NCI-H524 treated with DMSO at 0.1 percent for 48 hours (cell line): Measurements from ENCODE around the gene USP14.
A peak's percentile ranks its signal among the peaks of the same experiment; 100 is the strongest.

ENCODE experiments used
- DNase-seq: peaks from one replicate; lab custom pipeline; 2025; lab: John Stamatoyannopoulos, UW

Gene USP14

GRCh38 chr18:227902-228301 lies 69.5 kb downstream of the USP14 start:
- no peak for DNase-seq

- no peak for DNase-seq
Observed at GRCh38 chr18:228586-228985, 70.2 kb downstream of the USP14 start.

- no peak for DNase-seq
Observed at GRCh38 chr18:231563-231962, 73.2 kb downstream of the USP14 start.

GRCh38 chr18:240175-240574 lies 81.8 kb downstream of the USP14 start:
- no peak for DNase-seq

DNA sequence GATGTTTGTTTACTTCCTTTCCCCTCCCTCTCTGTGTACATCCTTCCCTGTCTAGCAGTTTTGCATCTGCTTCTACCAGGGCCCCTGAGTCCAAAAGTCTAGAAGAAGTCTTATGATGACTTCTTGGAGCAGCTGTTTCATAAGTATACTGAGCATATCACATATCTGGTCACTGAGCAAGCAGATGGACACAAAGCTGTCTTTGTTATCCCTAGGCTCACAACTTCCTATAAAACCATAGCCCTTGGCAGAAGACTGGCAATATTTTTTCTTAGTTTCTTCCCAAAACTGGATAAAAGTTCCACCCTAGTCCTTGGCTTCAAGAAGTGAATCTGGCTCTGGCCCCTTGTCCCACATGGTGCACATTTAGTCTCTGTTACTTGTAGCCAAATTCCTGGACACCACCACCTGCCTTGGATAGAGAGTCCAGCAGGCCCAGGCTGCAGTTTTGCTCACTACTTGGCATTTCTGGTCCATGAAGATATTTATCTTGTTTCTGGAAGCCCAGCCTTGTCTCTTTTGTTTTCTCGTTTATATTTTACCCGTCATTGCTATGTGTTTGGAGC lies 87.0 kb downstream of the USP14 start:
- DNase-seq: no peak

GRCh38 chr18:248053-248452 lies 89.7 kb downstream of the USP14 start:
- no peak for DNase-seq

DNA sequence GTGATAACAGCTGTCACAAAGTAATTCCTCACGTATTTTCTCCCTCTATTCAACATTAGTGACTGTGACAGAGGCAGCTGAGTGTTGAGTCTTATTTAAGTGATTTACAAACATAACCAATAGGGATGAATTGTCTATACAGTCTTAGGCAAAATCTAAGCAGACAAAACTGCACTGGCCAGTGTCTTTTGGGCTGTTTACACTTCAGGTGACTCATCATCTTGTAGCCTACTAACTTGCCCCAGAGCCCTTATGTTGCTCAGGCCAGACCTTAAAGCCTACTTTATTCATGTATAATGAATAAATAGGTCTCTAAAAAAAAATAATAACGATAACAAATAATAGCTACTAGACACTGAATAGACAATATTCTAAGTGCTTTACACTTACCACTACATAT lies 92.3 kb downstream of the USP14 start:
- DNase-seq: peak; percentile 76

GRCh38 chr18:251572-251971 lies 93.2 kb downstream of the USP14 start:
- DNase-seq: no peak

DNA sequence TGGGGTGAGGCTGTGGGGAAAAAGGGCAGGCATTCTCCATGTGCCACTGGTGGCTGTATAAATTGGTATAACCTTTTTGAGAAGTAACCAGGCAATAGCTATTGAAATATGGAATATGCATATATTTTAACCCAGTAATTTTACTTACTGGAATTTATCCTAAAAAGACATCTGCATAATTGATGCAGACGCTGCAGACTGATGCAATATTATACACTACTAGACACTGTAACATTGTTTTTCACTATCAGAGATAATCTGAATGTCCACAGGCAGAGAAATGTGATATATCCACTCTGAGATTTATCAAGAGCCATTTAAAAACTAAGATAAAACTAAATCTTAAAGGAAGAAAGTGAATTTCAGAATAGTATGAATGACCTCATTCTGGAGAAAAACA lies 94.8 kb downstream of the USP14 start:
- DNase-seq: no peak

- no peak for DNase-seq
Observed at GRCh38 chr18:255171-255570, 96.8 kb downstream of the USP14 start.

DNA sequence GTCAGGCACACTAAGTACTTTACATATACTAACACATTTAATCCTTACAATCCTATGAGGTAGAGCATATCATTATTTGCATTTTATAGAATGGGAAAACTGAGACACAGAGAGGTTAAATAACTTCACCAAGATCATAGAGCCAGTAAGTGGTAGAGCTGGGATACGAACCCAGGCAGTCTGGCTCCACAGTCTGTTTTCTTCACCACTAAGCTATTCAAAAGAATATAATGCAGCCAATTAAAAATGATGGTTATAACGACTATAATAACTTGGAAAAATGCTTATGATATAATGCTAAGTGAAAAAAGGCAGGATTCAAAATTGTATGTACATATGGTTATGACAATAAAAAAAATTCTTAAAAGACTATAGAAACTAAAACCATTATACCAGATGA lies 102.2 kb downstream of the USP14 start:
- no peak for DNase-seq

GRCh38 chr18:261398-262073 lies 103.2 kb downstream of the USP14 start:
- no peak for DNase-seq
